ENCODE measurements around the gene LILRA5. TPM values are rescaled to one million over a fixed set of nuclear protein-coding genes. Genes with fewer than 3 reads are reported as not detected.

The LILRA5 gene
- polyA plus RNA-seq, 1 experiment, result not detected

DNA sequence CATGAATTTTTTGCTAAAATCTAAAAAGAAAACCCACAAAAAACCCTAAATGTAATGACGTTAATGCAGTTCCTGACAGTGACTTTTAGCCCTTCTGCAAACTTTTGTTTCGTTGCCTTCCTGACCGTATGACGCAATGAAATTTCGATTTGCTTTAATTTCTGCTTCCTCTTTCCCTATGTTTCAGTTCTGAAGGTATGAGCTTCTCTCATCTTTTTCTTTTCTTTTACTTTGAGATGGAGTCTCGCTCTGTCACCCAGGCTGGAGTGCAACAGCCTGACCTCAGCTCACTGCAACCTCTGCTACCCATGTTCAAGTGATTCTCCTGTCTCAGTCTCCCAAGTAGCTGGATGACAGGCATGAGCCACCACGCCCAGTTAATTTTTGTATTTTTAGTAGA lies 6.1 kb upstream of the LILRA5 start:
- POLR2A ChIA-PET, result no interaction called here
- H3K27me3 ChIP-seq (ENCODE audit: control insufficient read depth, insufficient read depth, low read length), result peaks cover 2% of the 10 kb centered on the region; the same call in 1 of the 2 replicates
- no peaks in the 10 kb centered on the region for H3K36me3 ChIP-seq (ENCODE audit: control insufficient read depth, insufficient read depth, low read length)
- TF ChIP-seq, protein P1, sequence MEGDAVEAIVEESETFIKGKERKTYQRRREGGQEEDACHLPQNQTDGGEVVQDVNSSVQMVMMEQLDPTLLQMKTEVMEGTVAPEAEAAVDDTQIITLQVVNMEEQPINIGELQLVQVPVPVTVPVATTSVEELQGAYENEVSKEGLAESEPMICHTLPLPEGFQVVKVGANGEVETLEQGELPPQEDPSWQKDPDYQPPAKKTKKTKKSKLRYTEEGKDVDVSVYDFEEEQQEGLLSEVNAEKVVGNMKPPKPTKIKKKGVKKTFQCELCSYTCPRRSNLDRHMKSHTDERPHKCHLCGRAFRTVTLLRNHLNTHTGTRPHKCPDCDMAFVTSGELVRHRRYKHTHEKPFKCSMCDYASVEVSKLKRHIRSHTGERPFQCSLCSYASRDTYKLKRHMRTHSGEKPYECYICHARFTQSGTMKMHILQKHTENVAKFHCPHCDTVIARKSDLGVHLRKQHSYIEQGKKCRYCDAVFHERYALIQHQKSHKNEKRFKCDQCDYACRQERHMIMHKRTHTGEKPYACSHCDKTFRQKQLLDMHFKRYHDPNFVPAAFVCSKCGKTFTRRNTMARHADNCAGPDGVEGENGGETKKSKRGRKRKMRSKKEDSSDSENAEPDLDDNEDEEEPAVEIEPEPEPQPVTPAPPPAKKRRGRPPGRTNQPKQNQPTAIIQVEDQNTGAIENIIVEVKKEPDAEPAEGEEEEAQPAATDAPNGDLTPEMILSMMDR (IDR thresholded peaks at IDR 0.05; ENCODE audit: insufficient read depth, low read depth, low read length), result no peak
- CTCF ChIA-PET, result no interaction called here
- DNase-seq (ENCODE audit: low read depth), result no peak
- no peak overlapping the region for H3K4me3 ChIP-seq (ENCODE audit: low read depth, low read length)

DNA sequence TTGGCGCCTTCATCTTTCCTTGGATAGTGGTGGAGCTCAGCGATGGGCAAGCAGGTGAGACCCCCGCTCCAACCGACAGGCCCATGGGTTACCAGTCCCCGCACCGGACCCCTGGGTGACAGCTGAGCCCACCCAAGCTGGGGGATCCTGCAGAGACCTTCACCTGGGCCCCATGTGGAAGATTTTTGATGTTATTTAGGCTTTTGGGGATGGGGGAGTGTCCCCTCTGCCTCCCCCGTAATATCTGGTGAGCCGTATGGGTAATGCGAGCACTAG lies 4.9 kb upstream of the LILRA5 start:
- Histone ChIP-seq H3K4me3 (ENCODE audit: low read depth, low read length) (no peak overlapping the region), H3K27me3 (ENCODE audit: control insufficient read depth, insufficient read depth, low read length) (peaks cover 2% of the 10 kb centered on the region; the same call in 1 of the 2 replicates), H3K36me3 (ENCODE audit: control insufficient read depth, insufficient read depth, low read length) (no peaks in the 10 kb centered on the region)
- TF ChIP-seq, protein P1 (IDR thresholded peaks at IDR 0.05; ENCODE audit: insufficient read depth, low read depth, low read length), result no peak
- DNase-seq (ENCODE audit: low read depth), result no peak
- CTCF ChIA-PET, result interaction anchor here (1.7 kb wide), 1 partner anchor 150 kb away, joined by 4 read pairs; no protein-coding TSS in a partner anchor
- POLR2A ChIA-PET, result no interaction called here

DNA sequence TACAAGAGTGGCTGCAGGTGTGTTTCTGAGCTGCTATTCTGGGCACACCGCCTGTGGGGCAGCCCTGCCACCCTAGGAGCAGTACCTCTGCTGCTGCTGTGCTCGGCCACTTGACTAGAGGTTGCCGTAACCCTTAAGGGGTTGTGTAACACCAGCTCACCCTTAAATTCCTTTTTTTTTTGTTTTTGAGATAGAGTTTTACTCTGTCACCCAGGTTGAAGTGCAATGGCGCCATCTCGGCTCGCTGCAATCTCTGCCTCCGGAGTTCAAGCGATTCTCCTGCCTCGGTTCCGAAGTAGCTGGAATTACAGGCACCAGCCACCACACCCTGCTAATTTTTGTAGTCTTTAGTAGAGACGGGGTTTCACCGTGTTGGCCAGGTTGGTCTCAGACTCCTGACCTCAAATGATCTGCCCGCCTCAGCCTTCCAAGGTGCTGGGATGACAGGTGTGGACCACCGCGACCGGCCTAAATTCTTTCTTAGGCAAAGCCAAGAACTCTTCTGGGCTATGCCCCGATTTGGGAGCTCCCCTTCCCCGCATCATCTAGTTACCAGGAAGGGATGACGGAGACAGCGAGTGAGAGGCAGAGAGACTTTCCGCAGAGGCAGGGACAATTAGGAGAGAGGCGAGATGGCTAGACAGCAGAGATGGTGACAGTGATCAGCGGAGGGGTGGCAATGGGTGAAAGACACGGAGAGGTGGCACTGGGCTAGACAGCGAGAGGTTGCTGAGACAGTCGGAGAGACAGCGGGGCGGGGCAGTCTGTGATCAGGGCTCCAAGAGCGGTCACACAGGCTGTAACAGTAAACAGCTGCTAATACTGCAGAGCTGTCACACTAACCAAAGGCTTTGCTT lies 4.4 kb upstream of the LILRA5 start:
- POLR2A ChIA-PET, result no interaction called here
- CTCF ChIA-PET, result interaction anchor here (1.7 kb wide), 1 partner anchor 149 kb away, joined by 4 read pairs; no protein-coding TSS in a partner anchor
- DNase-seq (ENCODE audit: low read depth), result no peak
- TF ChIP-seq, protein P1 (IDR thresholded peaks at IDR 0.05; ENCODE audit: insufficient read depth, low read depth, low read length), result no peak
- Histone ChIP-seq H3K36me3 (ENCODE audit: control insufficient read depth, insufficient read depth, low read length) (no peaks in the 10 kb centered on the region), H3K4me3 (ENCODE audit: low read depth, low read length) (no peak overlapping the region), H3K27me3 (ENCODE audit: control insufficient read depth, insufficient read depth, low read length) (peaks cover 2% of the 10 kb centered on the region; the same call in 1 of the 2 replicates)

DNA sequence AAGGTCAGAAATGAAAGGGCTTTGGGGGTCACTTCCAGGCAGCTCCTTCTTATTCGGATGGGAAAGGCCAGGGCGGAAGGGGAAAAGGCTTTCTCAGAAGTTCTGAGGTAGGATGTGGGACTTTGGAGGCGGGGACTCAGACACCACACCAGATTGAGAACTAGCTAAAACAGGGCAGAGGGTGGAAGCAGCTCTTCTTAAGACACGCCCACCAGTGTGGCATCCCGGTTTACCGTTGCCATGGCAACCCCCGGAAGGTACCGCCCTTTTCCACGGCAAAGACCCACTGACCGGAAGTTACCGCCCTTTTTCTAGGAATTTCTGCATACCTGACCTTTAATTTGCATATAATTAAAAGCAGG lies 3.8 kb upstream of the LILRA5 start:
- Histone ChIP-seq H3K36me3 (ENCODE audit: control insufficient read depth, insufficient read depth, low read length) (no peaks in the 10 kb centered on the region), H3K27me3 (ENCODE audit: control insufficient read depth, insufficient read depth, low read length) (peaks cover 2% of the 10 kb centered on the region; the same call in 1 of the 2 replicates), H3K4me3 (ENCODE audit: low read depth, low read length) (no peak overlapping the region)
- CTCF ChIA-PET, result interaction anchor here (1.7 kb wide), 1 partner anchor 148 kb away, joined by 4 read pairs; no protein-coding TSS in a partner anchor
- POLR2A ChIA-PET, result no interaction called here
- DNase-seq (ENCODE audit: low read depth), result no peak
- TF ChIP-seq, protein P1 (IDR thresholded peaks at IDR 0.05; ENCODE audit: insufficient read depth, low read depth, low read length), result no peak

DNA sequence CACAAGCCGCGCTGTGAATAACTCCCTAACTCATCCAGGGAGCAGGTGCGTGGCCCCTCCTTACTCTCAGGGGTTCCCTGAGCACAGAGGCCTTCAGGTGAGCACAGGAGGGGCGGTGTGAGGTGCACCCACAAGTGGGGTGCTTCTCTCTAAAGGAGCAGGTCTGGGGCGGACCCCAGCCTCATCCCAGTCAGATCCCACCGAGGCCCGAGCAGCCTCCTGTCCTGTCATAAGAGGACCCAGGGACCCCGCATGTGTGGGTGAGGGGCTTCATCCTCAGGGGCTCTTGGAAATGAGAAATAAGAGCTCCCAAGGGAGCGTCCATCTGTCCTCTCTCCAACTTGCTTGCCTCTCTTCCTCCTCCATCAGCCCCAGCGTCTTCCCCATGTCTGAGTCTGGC lies 3.0 kb upstream of the LILRA5 start:
- no peaks in the 10 kb centered on the region for H3K36me3 ChIP-seq (ENCODE audit: control insufficient read depth, insufficient read depth, low read length)
- CTCF ChIA-PET, result no interaction called here
- no peak for DNase-seq (ENCODE audit: low read depth)

More for the DNA sequence above, 3.0 kb upstream of the LILRA5 start:
- POLR2A ChIA-PET, result no interaction called here
- H3K4me3 ChIP-seq (ENCODE audit: low read depth, low read length), result no peak overlapping the region
- peaks cover 2% of the 10 kb centered on the region; the same call in 1 of the 2 replicates for H3K27me3 ChIP-seq (ENCODE audit: control insufficient read depth, insufficient read depth, low read length)
- TF ChIP-seq, protein P1 (IDR thresholded peaks at IDR 0.05; ENCODE audit: insufficient read depth, low read depth, low read length), result no peak

All from BJ (cell line).